ENCODE results near the gene RPL38. TPM values are rescaled to one million over a fixed set of nuclear protein-coding genes. Genes with fewer than 3 reads are reported as not detected.

The RPL38 gene
- total and polyA plus RNA-seq, 2 experiments from 2014 or later: 176 to 986 TPM

DNA sequence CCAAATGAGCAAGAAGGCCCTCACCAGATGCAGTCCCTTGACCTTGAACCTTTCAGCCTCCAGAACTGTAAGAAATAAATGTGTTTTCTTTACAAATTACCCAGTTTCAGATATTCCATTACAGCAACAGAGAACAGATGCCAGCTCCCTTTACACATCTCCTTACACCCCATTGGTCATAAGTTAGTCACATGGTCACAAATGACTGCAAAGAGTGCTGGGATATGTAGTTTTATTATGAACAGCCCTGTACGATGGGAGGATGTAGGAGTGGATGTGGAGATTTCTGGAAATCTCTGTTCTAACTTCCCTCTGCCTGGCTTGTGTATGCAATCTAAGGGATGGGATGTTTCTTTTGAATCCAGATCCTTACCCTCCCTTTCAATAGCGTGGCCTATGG, 13.3 kb upstream of the RPL38 start:
- in situ Hi-C loops (cut with MboI): no loop called here
- Histone ChIP-seq H3K9me2 (ENCODE audit: insufficient read depth) (no peaks in the 10 kb centered on the region), H3K27me3 (replicated peaks; ENCODE audit: insufficient read depth) (peaks cover 14% of the 10 kb centered on the region; the same call in 1 of the 2 replicates), H3K27ac (no peak overlapping the region), H3K79me2 (ENCODE audit: insufficient read depth) (no peaks in the 10 kb centered on the region), H3K9me3 (ENCODE audit: low read depth) (no peaks in the 10 kb centered on the region), H3K4me2 (ENCODE audit: unreplicated experiment) (no peak overlapping the region), H3K9ac (no peak overlapping the region), H2AFZ (no peak overlapping the region), H3F3A (ENCODE audit: insufficient read depth) (no peaks in the 10 kb centered on the region), H3K4me3 (no peak overlapping the region), H3K36me3 (ENCODE audit: low read depth) (no peaks in the 10 kb centered on the region), H3K4me1 (ENCODE audit: insufficient read depth) (no peaks in the 10 kb centered on the region), H4K20me1 (ENCODE audit: insufficient read depth) (no peaks in the 10 kb centered on the region)
- WGBS, 2 experiments (ENCODE audit: low coverage in 1 of 2, low lambda C conversion rate in 2 of 2, missing lambda C conversion rate in 2 of 2): 12 to 20% methylated on average over 2 of the region's 2 CpGs
- peak; percentile 68 for DNase-seq
- TF ChIP-seq EZH2 (IDR thresholded peaks at IDR 0.05; ENCODE audit: insufficient read depth, poor library complexity, severe bottlenecking): no peak
- no peak for TF ChIP-seq EZH2phosphoT487 (IDR thresholded peaks at IDR 0.05; ENCODE audit: insufficient read depth, low read depth)

- Histone ChIP-seq H3F3A (ENCODE audit: insufficient read depth) (no peaks in the 10 kb centered on the region), H3K27me3 (replicated peaks; ENCODE audit: insufficient read depth) (peaks cover 21% of the 10 kb centered on the region; the same call in 1 of the 2 replicates), H3K4me3 (no peak overlapping the region), H3K9me3 (ENCODE audit: low read depth) (no peaks in the 10 kb centered on the region), H3K27ac (no peak overlapping the region), H3K36me3 (ENCODE audit: low read depth) (no peaks in the 10 kb centered on the region), H3K79me2 (ENCODE audit: insufficient read depth) (no peaks in the 10 kb centered on the region), H3K4me1 (ENCODE audit: insufficient read depth) (no peaks in the 10 kb centered on the region), H3K9me2 (ENCODE audit: insufficient read depth) (no peaks in the 10 kb centered on the region), H3K9ac (no peak overlapping the region), H2AFZ (no peak overlapping the region), H3K4me2 (ENCODE audit: unreplicated experiment) (no peak overlapping the region), H4K20me1 (ENCODE audit: insufficient read depth) (no peaks in the 10 kb centered on the region)
- 30 to 33% methylated on average over 6 of the region's 6 CpGs for WGBS, 2 experiments (ENCODE audit: low coverage in 1 of 2, low lambda C conversion rate in 2 of 2, missing lambda C conversion rate in 2 of 2)
- in situ Hi-C loops (cut with MboI): no loop called here
- DNase-seq: peak; percentile 56
- no peak for TF ChIP-seq EZH2phosphoT487 (IDR thresholded peaks at IDR 0.05; ENCODE audit: insufficient read depth, low read depth)
- no peak for TF ChIP-seq EZH2 (IDR thresholded peaks at IDR 0.05; ENCODE audit: insufficient read depth, poor library complexity, severe bottlenecking)
Measured at GRCh38 chr17:74190807-74191406, 12.6 kb upstream of the RPL38 start.

DNA sequence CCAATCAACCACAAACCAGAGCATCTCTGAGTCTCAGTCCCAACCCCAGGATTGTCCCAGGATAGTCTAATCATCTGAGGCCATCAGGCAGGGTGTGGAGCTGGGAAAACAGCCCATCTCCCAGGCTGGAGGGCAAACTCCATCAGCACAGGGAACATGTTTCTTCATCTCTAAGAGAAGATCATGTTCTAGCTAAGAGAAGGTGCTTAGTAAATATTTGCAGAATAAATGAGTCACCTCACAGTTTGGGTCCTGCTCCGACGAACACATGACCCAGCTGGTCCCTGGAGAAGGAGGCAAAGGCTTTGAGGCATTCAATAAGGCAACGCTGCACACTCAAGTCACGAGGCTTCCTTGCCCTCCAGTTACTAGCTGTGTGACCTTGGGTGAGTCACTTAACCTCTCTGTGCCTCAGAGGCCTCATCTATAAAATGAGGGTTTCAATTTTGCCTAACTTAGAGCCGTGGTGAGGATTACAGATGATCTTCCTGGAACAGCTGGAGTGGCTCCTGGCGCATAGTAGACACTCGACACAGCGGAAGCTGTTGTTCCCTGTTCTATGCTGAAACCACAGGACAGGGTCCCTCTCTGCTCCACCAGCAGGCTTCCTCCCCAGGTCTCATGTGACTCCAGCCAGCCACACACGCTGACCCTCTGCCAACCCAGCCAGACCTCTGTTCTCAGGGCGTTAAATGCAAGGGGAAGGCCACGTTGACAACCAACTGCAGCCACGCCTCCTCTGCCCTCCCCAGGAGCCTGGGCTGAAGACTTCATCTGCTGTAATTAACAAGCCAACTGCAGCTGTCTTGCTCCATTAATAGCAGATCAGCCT, 10.3 kb upstream of the RPL38 start:
- Histone ChIP-seq H2AFZ (no peak overlapping the region), H3K27ac (no peak overlapping the region)
- in situ Hi-C loops (cut with MboI): no loop called here

DNA sequence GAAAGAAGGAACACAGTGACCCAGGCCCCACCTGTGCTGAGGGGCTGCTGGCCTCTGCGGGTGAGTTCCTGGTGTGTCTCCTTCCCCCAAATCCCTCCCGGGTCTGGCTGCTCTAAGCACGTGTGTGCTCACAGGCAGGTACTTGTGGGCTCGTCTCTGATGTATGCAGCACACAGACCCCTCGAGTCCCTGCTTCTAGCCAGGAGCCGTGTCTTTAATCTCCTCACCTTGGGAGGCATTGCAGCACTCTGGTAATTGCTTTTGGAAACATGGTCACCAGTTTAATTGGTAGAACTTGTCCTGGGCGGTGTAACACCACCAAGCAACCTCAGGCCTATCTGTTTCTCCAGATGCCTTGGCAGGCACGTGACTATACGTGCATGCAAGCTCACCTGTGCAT, 8.8 kb upstream of the RPL38 start:
- Histone ChIP-seq H3K9me2 (ENCODE audit: insufficient read depth) (no peaks in the 10 kb centered on the region), H3K79me2 (ENCODE audit: insufficient read depth) (no peaks in the 10 kb centered on the region), H3K9ac (no peak overlapping the region), H2AFZ (no peak overlapping the region), H3K4me1 (ENCODE audit: insufficient read depth) (no peaks in the 10 kb centered on the region), H3K27me3 (replicated peaks; ENCODE audit: insufficient read depth) (peaks cover 32% of the 10 kb centered on the region), H3K36me3 (ENCODE audit: low read depth) (no peaks in the 10 kb centered on the region), H3F3A (ENCODE audit: insufficient read depth) (no peaks in the 10 kb centered on the region), H3K27ac (no peak overlapping the region), H4K20me1 (ENCODE audit: insufficient read depth) (no peaks in the 10 kb centered on the region), H3K4me2 (ENCODE audit: unreplicated experiment) (no peak overlapping the region), H3K4me3 (no peak overlapping the region), H3K9me3 (ENCODE audit: low read depth) (no peaks in the 10 kb centered on the region)
- TF ChIP-seq EZH2phosphoT487 (IDR thresholded peaks at IDR 0.05; ENCODE audit: insufficient read depth, low read depth): no peak
- no peak for TF ChIP-seq EZH2 (IDR thresholded peaks at IDR 0.05; ENCODE audit: insufficient read depth, poor library complexity, severe bottlenecking)
- DNase-seq: no peak
- in situ Hi-C loops (cut with MboI): no loop called here
- 29 to 40% methylated on average over 9 of the region's 9 CpGs for WGBS, 2 experiments (ENCODE audit: low coverage in 1 of 2, low lambda C conversion rate in 2 of 2, missing lambda C conversion rate in 2 of 2)

More for the DNA sequence above, 10.3 kb upstream of the RPL38 start:
- WGBS, 2 experiments (ENCODE audit: low coverage in 1 of 2, low lambda C conversion rate in 2 of 2, missing lambda C conversion rate in 2 of 2): 41 to 45% methylated on average over 12 of the region's 12 CpGs
- H3K9me3 ChIP-seq (ENCODE audit: low read depth): no peaks in the 10 kb centered on the region
- no peak overlapping the region for H3K9ac ChIP-seq
- H3K4me1 ChIP-seq (ENCODE audit: insufficient read depth): no peaks in the 10 kb centered on the region
- no peaks in the 10 kb centered on the region for H3K36me3 ChIP-seq (ENCODE audit: low read depth)
- H3K79me2 ChIP-seq (ENCODE audit: insufficient read depth): no peaks in the 10 kb centered on the region
- no peak for DNase-seq
- no peaks in the 10 kb centered on the region for H3K9me2 ChIP-seq (ENCODE audit: insufficient read depth)
- TF ChIP-seq EZH2 (IDR thresholded peaks at IDR 0.05; ENCODE audit: insufficient read depth, poor library complexity, severe bottlenecking) (no peak), EZH2phosphoT487 (IDR thresholded peaks at IDR 0.05; ENCODE audit: insufficient read depth, low read depth) (no peak)
- no peak overlapping the region for H3K4me2 ChIP-seq (ENCODE audit: unreplicated experiment)
- no peaks in the 10 kb centered on the region for H3F3A ChIP-seq (ENCODE audit: insufficient read depth)
- peaks cover 34% of the 10 kb centered on the region for H3K27me3 ChIP-seq (replicated peaks; ENCODE audit: insufficient read depth)
- no peak overlapping the region for H3K4me3 ChIP-seq
- H4K20me1 ChIP-seq (ENCODE audit: insufficient read depth): no peaks in the 10 kb centered on the region
